Dermis blood vessel endothelial cell (primary cell): Measurements from ENCODE around the gene ABL1. TPM values are rescaled to one million over a fixed set of nuclear protein-coding genes. Genes with fewer than 3 reads are reported as not detected.
"Not testable (repeated sequence)": the region's sequence is repeated elsewhere in the genome, so short reads cannot be mapped to it uniquely, and the experiment has no call there.

Experiments used
- DNase-seq: peaks from one replicate; pipeline ENCODE4 v3.0.0; 2010
- total RNA-seq: library from RNA; depleted of rRNA; stranded (reverse); fragments of >200 nt; gene quantifications from 2 replicates; pipeline ENCODE4 v1.2.3, GENCODE V29; 2014

ABL1 gene
- total RNA-seq, 1 donor from 2014 or later, result 42.5 TPM

DNA sequence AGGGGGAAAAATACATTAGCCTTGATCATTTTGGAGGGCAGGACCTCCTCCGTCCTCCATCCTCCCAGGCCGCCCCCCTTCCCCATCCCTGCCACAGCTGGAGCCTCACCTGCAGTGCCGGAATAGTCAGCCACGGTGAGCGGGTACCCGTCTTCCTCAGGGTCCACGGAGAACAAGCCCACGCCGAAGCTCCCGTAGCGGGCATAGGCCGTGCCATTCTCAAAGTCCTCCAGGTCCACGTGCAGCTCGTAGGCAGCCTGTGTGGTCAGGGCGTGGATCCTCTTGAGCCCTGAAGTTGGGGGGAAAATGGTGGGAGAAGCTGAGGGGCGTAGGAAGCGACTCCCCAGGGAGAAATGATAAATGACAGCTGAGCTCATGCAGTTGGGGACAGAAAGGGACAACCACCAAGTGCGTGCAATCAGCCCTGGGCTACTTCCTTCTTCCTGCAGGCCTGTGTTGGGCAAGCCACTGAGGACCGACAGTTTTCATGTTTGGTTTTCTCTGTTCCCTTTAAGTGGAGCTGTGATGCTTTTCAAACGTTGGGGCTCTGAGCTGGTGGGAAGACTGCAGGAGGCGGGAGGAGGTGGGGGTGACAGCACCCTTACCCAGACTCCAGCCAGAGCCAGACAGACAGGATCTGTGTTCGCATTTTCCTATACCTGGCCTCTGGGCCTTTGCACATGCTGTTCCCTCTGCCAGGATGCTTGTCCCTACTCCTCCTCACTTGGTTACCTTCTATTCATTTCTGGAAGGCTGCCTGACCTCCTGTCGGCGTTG is 70.3 kb downstream of the ABL1 start:
- no peak for DNase-seq

DNA sequence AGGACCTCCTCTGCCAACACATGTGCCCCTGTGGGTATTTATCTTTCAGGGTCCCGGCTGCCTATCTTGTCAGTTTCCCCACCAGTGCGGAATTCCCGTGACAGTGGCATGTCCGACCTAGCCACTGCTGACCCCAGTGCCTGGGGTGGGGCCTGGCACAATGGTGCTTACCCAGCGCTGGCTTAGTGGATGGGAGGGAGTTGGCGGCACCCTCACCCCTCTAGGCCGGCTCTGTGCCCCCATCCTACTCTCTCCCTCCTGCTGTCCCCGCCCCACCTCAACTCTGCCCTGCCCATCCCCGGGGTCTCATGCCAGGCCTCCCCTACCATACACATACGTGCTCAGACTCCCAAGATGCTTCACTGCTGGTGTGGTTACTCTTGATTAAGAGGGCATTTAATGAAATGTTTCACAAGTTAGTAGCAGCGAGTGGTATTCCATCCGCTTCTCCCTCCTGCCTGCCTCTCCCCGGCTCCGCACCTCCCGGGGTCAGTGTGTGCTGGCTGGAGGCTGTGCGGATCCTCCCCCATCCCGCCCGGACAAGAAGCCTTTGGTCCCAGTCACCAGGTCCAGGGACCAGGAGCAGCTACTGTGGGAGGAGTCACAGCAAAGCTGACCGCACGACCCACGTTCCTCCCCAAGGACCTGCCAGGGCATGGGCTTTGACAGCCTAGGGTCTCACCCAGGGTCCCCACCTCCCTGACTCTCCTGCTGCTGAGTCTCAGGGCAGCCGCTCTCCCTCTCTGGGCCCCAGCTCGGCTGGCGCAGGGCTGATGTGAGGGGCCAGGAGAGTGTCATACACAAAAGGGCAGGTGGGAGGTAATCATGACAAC is 71.1 kb downstream of the ABL1 start:
- no peak for DNase-seq

DNA sequence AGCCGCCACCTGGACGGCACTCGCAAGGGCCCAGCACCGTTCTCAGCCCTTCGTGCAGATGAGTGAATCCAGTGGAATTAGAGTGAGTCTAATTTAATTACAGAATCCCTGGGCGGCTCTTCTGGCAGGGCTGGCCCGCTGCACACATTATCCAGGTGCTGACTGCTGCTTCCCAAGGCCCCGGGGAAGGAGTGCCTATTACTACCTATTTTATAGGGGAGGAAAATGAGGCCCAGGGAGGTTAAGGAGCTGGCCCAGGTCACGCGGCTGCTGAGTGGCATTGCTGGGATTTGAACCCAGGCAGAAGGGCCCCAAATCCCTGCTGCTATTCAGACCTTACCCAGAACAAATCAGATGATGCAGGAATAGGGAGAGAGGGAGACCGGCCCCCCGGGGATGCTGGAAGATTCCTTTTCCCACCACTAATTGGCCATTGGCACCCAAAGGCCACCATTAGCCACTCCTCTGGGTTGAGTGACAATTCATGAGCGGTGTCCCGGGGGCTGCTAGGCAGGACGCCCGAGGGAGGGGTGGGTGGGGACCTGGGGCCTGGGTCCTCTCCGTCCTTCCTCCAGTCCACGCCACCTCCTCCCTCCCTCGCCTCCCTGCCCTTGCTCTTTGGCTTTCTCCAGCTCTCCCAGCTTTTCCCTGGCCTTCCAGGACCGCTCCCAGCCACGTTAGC is 71.8 kb downstream of the ABL1 start:
- DNase-seq, result no peak

DNA sequence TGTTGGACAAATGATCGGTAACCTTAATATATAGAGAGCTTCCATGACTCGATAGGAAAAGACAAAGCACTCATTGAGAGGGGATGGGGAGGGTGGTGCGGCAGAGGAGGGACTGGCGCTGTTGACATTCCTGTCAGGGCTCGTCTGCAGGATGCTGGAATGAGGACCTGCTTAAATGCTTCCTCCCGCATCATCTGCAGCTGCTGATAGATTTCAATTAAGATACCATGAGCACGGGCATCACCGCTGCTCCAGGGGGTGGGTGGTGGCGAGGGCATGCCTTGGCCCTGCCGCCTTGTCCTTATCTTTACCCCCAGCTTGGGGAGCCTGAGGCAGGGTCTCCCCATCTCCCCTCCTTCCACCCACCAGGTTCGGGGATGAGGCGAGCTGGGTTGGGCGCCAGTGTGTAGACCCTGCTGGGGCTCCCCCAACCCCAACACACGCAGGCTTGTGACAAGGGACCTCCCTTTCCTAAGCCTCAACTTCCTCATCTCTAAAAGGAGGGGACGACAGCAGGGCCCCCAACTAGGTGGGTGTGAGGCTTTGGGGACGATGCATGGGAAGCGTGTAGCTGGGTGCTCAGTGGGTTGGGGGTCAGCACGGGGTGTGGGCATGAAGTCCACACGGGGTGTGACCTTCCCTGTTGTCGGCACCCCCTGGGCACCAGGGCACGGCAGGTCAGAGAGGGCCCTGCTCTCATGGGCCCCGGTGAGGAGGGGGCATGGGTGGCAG is 73.3 kb downstream of the ABL1 start:
- DNase-seq, result no peak

DNA sequence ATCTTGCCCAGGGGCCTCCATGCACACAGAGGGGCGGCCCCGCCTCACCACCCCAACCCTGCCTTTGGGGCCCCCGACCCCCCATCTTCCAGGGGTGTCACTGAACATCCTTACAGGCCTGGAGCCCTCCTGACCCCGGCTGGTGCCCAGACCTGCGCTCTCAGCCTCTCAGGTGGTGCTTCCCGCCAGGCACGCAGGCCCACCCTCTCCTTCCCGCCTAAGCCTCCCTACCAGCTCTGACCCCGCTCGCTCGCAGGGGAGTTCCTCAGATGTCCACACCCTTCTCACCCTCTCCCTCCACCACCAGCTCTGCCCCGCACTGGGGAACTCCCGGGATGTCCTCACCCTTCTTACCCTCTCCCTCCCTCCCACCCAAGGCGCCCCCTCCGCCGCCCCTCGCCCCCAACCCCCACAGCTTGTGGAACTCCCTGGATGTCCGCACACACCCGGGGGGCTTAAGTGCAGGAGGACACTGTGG is 73.9 kb downstream of the ABL1 start:
- no peak for DNase-seq

DNA sequence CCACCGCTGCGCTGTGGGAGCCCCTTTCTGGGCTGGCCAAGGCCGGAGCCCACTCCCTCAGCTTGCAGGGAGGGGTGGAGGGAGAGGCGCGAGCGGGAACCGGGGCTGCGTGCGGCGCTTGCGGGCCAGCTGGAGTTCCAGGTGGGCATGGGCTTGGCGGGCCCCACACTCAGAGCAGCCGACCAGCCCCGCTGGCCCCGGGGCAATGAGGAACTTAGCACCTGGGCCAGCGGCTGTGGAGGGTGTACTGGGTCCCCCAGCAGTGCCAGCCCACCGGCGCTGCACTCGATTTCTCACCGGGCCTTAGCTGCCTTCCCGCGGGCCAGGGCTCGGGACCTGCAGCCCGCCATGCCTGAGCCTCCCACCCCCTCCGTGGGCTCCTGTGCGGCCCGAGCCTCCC is 75.0 kb downstream of the ABL1 start:
- not testable (repeated sequence) for DNase-seq

DNA sequence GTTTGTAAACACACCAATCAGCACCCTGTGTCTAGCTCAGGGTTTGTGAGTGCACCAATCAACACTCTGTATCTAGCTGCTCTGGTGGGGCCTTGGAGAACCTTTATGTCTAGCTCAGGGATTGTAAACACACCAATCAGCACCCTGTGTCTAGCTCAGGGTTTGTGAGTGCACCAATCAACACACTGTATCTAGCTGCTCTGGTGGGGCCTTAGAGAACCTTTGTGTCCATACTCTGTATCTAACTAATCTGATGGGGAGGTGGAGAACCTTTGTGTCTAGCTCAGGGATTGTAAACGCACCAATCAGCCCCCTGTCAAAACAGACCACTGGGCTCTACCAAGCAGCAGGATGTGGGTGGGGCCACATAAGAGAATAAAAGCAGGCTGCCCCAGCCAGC is 75.6 kb downstream of the ABL1 start:
- DNase-seq, result not testable (repeated sequence)

DNA sequence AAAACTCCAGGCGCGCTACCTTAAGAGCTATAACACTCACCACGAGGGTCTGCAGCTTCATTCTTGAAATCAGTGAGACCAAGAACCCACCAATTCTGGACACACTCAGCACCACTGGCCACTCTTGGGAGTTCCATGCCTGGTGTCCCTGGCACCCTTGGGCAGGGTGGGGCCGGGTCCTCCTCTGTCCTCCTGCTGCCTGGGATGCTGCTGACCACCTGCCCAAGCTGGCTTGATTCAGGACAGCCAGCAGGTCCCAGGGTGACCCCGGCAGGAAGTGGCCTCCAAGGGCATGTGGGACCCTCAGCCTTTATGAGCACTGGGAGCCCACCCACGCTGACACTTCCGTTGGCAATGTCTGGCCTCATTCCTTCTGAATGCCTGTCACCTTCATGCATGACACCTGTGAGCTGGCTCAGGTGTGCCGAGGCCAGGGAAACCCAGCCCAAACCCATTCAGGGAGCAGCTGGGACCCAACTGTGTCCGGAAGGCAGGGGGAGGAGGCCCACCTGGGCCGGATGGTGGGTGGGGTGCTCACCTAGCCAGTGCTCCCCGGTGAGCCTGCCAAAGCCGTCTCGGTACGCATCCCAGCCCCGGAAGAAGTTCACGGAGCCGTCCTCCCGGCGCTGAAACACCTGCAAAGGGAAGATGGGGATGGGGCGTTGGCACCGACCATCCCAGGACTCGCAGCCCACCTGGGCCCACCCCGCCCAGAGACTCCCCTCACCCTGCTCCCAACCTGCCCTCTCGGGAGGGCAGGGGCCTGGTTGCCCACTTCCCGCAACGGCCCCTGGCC is 76.4 kb downstream of the ABL1 start:
- no peak for DNase-seq

DNA sequence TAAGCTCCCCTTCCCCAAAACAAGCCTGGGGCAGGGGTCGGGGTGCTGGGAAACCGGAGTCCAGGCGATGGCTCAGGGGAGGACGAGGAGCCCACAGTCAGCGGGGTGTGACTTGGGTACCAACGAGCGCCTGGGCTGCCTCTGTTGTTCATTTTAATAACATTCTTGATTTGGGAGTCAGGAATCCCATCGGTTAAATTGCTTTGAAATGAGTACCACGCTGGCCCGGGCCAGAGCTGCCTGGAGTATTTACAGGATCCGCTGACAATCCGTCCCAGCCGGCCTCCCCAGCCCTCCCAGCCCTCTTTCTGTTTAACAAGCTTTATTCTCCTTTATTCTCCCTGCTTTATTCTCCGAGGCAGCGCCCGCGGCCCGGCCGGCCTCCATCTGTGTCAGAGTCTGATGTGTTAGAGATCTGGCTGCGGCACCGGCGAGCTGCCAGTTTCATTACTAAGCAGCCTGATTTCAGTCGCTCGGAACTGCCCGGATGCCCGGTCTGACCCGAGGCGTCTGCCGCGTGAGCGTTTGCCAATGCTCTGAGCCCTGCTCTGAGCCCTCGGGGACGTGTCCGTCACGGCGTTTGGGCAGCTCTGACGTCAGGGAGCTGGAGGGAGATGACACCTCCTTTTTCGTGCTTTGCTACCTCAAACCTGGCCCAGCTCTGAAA is 78.0 kb downstream of the ABL1 start:
- peak; percentile 55 for DNase-seq

DNA sequence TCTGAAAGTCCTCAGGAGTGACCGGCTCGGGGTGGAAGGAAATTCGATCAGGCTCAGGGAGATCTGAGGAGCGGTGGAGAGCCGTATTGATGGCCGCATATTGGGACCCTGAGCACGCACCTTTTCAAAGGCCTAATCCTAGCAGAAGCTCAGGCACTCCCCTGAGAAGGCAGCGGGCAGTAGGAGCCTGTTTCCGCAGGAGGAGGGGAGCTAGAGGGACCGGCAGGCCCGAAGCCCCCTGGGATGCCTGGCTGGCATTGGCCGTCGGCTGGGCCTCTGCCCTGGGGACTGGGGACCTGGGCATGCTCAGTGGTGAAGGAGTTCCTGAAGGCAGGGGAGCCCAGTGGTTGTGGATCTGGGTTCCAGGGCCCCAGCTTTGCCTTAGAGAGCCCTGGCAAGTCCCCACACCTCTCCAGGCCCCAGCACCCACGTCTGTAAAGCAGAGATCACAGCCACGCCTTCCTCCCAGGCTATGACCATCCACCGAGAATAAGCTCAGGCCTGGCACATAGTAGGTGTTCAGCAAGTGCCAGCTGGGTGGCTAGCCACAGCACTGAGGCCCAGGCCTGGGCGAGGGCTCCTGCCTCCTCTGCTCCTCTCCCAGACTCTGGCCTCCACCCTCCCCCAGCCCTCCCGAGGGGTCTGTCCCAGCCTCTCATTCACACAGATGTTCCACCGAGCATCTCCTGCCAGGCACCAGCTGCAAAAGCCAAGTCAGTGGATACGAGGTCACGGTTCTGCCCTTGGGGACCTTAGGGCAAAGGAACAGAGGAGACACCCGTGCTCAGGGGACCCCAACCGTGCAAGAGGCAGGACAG is 78.8 kb downstream of the ABL1 start:
- DNase-seq, result no peak

DNA sequence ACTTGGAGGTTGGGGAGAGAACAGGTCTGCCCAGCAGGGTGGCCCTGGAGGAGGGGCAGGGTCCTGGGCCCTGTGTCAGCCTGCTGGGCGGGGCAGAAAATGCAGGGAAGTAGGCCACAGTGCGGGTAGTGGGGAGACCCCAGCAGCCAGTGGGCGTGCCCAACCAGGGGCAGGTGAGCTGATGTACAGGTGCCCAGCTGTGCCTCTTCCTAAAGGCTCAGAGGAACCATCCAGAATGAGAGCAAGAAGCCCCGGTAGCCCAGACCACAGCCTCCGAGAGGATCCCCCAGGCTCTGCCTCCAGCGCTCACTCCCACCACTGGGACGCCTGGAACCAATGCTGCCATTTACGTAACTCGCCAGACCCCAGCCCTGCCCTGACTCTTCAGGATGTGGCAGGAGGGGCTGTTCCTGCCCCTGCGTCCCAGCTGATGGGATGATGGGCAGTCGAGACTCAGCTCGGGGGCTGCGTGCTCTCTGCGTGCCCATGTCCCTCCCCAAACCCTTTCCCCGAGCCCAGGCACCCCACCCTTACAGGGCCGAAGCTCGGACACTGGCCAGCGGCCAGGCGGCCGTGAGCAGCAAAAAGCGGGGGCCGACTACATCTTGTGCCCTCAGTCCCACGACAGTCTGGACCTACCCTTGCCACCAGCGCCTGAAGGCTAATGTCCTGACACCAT is 79.5 kb downstream of the ABL1 start:
- DNase-seq, result no peak

DNA sequence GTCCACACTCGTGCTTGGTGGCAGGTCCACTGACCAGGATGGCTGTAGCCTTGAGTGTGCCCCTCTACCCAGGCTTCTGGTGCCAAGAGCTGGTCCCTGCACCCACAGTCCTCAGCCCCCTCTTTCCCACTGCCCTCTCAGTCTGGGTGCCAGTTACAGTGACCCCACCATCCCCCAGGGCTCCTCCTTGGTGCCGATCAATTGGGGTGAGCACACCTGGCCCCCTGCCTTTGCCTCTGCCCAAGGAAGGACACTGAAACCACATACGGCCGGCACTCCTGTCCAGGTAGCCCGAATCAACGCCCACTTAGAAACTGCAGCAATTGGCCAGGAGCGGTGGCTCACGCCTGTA is 80.0 kb downstream of the ABL1 start:
- DNase-seq, result no peak

DNA sequence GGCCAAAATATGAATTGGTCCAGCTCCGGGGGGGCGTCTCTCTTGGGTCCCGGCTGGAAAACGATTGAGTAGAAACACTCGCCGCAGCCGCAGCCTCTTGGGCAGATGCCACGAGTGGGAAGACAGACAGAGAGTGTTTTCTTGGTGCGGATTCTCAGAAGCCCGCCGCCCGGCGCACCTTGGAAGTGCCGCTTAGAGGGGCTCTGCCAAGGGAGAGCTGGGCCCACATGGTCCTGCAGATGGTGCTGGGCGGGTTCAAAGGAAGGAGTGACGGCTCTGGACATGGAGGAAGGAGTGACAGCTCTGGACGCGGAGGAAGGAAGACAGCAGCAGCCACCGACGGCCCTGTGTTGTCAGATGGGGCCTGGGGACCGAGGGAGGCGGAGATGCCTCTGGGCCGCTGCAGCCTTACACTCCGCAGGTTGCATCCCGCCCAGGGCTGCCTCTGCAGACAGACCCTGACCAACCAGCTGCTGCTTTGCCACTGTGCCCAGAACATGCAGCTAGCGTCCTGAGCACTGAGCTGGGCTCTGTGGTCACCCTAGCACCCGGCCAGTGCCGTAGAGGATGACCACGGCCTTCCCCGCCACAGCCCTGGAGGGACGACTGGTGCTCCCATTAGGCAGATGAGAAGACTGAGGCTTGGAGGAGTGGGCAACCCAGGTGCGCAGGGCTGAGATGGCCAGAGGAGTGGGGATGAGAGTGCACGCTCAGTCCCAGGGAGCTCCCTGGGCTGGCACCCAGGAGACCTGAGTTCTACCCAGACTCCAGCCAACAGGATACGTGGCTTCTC is 82.3 kb downstream of the ABL1 start:
- DNase-seq, result no peak

DNA sequence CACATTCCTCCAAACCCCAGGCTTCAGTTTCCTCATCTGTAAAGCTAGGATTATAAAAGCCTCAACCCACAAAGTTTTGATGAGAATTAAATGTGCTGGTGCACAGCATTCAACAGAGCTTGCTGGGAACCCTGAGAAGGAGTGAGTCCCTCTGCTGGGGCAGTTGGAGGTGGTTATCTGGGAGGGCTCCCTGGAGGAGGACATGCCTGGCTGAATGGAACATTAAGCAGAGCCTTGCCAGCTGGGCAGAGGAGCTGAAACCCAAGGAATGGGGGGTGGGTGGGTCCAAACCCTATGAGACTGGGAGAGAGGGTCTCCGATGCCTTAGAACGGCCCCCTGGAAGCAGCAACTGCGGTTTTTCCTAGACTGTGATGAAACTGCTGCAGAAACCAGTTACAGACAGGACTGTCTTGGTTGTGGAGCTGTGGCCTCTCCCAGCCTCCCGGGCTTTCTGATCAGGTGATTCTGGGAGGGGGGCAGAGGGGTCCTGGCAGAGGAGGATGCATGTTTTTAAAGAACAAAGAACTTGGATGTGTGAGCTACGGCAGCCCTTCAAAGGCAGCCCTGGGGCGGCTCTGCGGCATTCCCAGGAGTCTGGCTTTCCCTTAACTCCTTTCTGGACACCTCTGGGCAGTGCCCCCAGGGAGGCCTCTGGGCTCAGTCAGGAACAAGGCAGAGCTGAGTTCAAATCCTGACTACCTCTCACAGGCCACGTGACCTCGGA is 83.2 kb downstream of the ABL1 start:
- no peak for DNase-seq

DNA sequence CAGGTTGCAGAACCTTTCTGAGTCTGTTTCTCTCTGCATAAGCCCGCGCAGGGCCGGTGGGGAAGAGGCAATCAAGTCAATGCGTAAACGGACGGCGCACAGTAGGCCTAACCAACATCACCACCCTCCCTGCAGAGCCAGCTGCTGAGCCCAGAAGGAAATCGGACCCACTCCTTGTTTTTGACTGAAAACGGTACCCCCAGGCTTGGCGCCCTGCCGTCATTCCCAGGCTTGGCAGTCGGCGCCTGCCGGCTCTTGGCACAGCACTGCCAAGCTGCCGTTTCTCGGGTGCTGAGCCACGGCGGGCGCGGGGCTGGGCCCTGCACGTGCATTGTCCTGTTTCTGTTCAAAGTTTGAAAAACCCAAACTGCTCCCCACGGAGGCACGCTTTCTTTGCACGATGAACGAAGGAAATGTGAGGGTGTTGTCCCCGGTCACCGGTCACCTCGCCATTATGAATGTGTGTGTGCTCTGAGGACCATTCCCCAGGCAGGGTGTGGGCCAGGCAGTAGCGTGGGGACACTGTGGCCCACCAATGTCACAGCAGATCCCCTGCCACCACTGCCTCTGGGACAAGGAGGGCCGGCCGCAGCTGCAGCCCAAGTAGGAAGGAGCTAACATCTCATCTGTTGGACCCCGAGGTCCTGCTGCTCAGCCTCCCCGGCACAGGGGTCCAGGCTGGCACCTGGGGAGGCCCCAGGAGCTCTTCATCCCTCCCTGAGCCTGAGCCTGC is 83.9 kb downstream of the ABL1 start:
- DNase-seq, result no peak

DNA sequence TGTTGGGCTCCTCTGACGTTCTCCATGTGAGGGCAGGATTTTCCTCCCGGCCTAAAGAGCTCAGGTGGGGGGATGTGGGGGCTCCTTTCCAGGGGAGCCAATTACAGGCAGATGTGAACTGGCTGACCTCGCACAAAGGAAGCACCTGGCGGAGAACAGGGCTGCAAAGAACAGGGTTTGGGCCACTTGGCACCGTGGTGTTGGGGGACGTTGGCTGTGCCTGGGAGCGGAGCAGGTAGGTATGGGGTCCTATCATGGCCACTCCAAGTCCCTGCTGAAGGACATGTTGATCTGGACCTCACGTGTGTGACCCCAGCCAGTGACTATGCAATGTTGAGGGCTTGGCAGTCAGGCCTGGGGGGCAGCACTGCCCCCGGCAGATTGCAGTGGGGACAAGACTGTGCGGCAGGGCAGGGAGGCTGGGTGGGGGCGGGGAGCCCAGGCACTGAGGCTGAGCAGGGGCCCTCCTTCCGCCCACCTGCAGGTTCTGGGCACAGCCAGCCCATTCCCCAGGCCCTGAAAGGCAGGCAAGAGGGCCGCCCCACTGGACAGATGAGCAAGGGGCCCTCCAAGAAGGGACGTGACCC is 84.6 kb downstream of the ABL1 start:
- DNase-seq, result no peak

DNA sequence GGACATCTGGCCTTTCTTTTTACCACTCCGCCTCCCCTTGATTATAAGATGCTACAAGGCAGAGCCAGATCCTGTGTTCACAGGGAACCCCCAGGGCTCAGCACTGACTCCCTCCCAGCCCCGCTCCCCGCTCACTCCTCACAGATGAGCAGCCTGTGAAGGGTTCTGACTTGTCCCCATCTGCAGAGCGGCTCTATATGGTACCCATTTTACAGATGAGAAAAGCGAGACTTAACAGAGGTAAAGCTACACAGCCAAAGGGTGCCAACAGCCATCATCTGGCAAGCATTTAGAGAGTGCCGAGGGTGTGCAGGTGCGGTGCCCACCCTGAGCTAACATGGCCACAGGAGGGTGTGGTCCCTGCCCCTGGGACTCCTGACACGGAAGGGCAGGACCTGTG is 85.2 kb downstream of the ABL1 start:
- no peak for DNase-seq
